GM19239 (cell line): ENCODE measurements around the gene THSD8.
"Not testable (repeated sequence)": the region's sequence is repeated elsewhere in the genome, so short reads cannot be mapped to it uniquely, and the experiment has no call there.

Source experiments
- DNase-seq: peaks from one replicate; pipeline ENCODE4 v3.0.0; 2011; ENCODE audit warnings: low spot score; ENCODE audit not compliant: insufficient read length
- FAIRE-seq: peaks from 2 replicates; lab custom pipeline; 2011; peaks lifted over from hg19 to GRCh38; lab: Jason Lieb, UNC

Gene THSD8

GRCh38 chr19:12791345-12792050 lies 10.4 kb upstream of the THSD8 start, which contains the start of gene JUNB:
JUNB (plus strand) TSS chr19:12791486; CDS start chr19:12791772, 286 bp downstream.
- FAIRE-seq (peak; percentile 82), DNase-seq (peak; percentile 78)

- FAIRE-seq (peak; percentile 49), DNase-seq (no peak)
Measured at GRCh38 chr19:12792051-12792852, 9.6 kb upstream of the THSD8 start.

- no peak for DNase-seq
Measured at GRCh38 chr19:12792853-12793289, 9.0 kb upstream of the THSD8 start.

GRCh38 chr19:12793290-12794195 lies 8.3 kb upstream of the THSD8 start:
- FAIRE-seq (peak; percentile 70), DNase-seq (peak; percentile 78)

More at GRCh38 chr19:12792853-12793289, 9.0 kb upstream of the THSD8 start:
- no peak for FAIRE-seq

- FAIRE-seq (no peak), DNase-seq (no peak)
Measured at GRCh38 chr19:12794196-12794941, 7.5 kb upstream of the THSD8 start.

- FAIRE-seq (no peak), DNase-seq (no peak)
Measured at GRCh38 chr19:12794971-12795381, 6.9 kb upstream of the THSD8 start.

- peak; percentile 89 for FAIRE-seq
- DNase-seq = no peak
Measured at GRCh38 chr19:12796146-12797071, 5.5 kb upstream of the THSD8 start.

- DNase-seq = no peak
- FAIRE-seq = no peak
Measured at GRCh38 chr19:12797141-12797587, 4.7 kb upstream of the THSD8 start.

GRCh38 chr19:12797607-12798006 lies 4.3 kb upstream of the THSD8 start:
- not testable (repeated sequence) for FAIRE-seq

GRCh38 chr19:12799742-12800465 lies 2.0 kb upstream of the THSD8 start:
- FAIRE-seq = no peak
- DNase-seq = no peak

More at GRCh38 chr19:12797607-12798006, 4.3 kb upstream of the THSD8 start:
- DNase-seq = not testable (repeated sequence)

- DNase-seq = no peak
- no peak for FAIRE-seq
Measured at GRCh38 chr19:12800466-12800770, 1.5 kb upstream of the THSD8 start.

GRCh38 chr19:12800923-12801465 lies 875 bp upstream of the THSD8 start:
- no peak for DNase-seq
- FAIRE-seq = no peak

- FAIRE-seq (no peak), DNase-seq (no peak)
Measured at GRCh38 chr19:12802267-12803106, 618 bp downstream of the THSD8 start.

GRCh38 chr19:12804051-12804450 lies 2.2 kb downstream of the THSD8 start:
- FAIRE-seq (no peak), DNase-seq (no peak)

GRCh38 chr19:12806242-12807081 lies 4.6 kb downstream of the THSD8 start, which contains the start of gene RNASEH2A:
RNASEH2A (plus strand) TSS chr19:12806584; CDS start chr19:12806674, 90 bp downstream.
- FAIRE-seq (peak; percentile 95), DNase-seq (peak; percentile 98)

- DNase-seq = no peak
- FAIRE-seq = no peak
Measured at GRCh38 chr19:12815088-12815487, 13.2 kb downstream of the THSD8 start.
